ENCODE results near the gene THBS1.

THBS1 gene

GRCh38 chr15:39598958-39599845 lies 18.3 kb downstream of the THBS1 start:
- TF ChIP-seq POLR2AphosphoS5 (IDR thresholded peaks at IDR 0.05; ENCODE audit: low read depth) (no peak), REST (IDR thresholded peaks at IDR 0.05; ENCODE audit: insufficient replicate concordance, low read depth) (no peak), GABPA (IDR thresholded peaks at IDR 0.05; ENCODE audit: low read depth) (no peak), SPI1 (IDR thresholded peaks at IDR 0.05; ENCODE audit: borderline replicate concordance, low read depth) (no peak), CTCF (IDR thresholded peaks at IDR 0.05; ENCODE audit: insufficient read depth, low read length) (no peak)
- no peak overlapping the region for H3K4me3 ChIP-seq (replicated peaks; ENCODE audit: insufficient read depth, low read length)
- no peaks in the 10 kb centered on the region for H3K27me3 ChIP-seq (ENCODE audit: insufficient read depth, poor library complexity, severe bottlenecking)
- H3K27ac ChIP-seq (replicated peaks): no peak overlapping the region
- no peak for DNase-seq (ENCODE audit: low read depth in 1 of 2, low spot score in 1 of 2)

GRCh38 chr15:39599871-39600270 lies 19.0 kb downstream of the THBS1 start:
- no peak for DNase-seq (ENCODE audit: low read depth in 1 of 2, low spot score in 1 of 2)
- Histone ChIP-seq H3K27me3 (ENCODE audit: insufficient read depth, poor library complexity, severe bottlenecking) (no peaks in the 10 kb centered on the region), H3K27ac (replicated peaks) (no peak overlapping the region), H3K4me3 (replicated peaks; ENCODE audit: insufficient read depth, low read length) (no peak overlapping the region)
- TF ChIP-seq GABPA (IDR thresholded peaks at IDR 0.05; ENCODE audit: low read depth): no peak
- TF ChIP-seq POLR2AphosphoS5 (IDR thresholded peaks at IDR 0.05; ENCODE audit: low read depth): no peak
- no peak for TF ChIP-seq REST (IDR thresholded peaks at IDR 0.05; ENCODE audit: insufficient replicate concordance, low read depth)
- no peak for TF ChIP-seq SPI1 (IDR thresholded peaks at IDR 0.05; ENCODE audit: borderline replicate concordance, low read depth)
- TF ChIP-seq CTCF (IDR thresholded peaks at IDR 0.05; ENCODE audit: insufficient read depth, low read length): no peak

GRCh38 chr15:39602143-39602542 lies 21.3 kb downstream of the THBS1 start:
- Histone ChIP-seq H3K27ac (replicated peaks) (no peak overlapping the region), H3K4me3 (replicated peaks; ENCODE audit: insufficient read depth, low read length) (no peak overlapping the region), H3K27me3 (ENCODE audit: insufficient read depth, poor library complexity, severe bottlenecking) (no peaks in the 10 kb centered on the region)
- TF ChIP-seq SPI1 (IDR thresholded peaks at IDR 0.05; ENCODE audit: borderline replicate concordance, low read depth) (no peak), CTCF (IDR thresholded peaks at IDR 0.05; ENCODE audit: insufficient read depth, low read length) (no peak), REST (IDR thresholded peaks at IDR 0.05; ENCODE audit: insufficient replicate concordance, low read depth) (no peak), GABPA (IDR thresholded peaks at IDR 0.05; ENCODE audit: low read depth) (no peak), POLR2AphosphoS5 (IDR thresholded peaks at IDR 0.05; ENCODE audit: low read depth) (no peak)
- no peak for DNase-seq (ENCODE audit: low read depth in 1 of 2, low spot score in 1 of 2)

Measured in HL-60 (cell line).